NT2/D1 (cell line): ENCODE data around the gene ERBB4.

Source experiments
- YY1 ChIP-seq: IDR thresholded peaks from 2 replicates; pipeline ENCODE4 v1.6.1; 2011; ENCODE audit not compliant: insufficient read length, insufficient read depth
- ZNF274 ChIP-seq: IDR thresholded peaks from 2 replicates; pipeline ENCODE4 v1.6.1; 2011; ENCODE audit warnings: mild to moderate bottlenecking, low read depth, low read length

DNA sequence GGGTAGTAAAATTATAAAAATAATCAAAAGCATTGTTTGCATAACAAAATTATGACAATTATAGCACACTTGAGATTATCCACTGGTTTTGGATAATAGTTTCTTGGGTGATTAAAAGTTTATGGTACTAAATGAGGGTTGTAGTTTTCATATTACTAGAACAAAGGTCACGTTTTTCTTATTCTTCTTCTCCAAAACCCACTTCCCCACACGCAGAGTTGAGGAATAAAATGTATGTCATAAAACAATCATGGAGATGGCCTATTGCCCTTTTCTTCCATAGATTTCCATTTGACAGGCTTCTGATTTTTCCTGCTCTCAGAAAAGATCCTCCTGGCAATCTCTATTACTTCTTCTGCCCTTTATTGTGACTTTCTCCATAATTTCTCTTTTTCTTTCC lies 863.9 kb downstream of the ERBB4 start:
- TF ChIP-seq YY1 (no peak), ZNF274 (no peak)
